Activated T-helper 1 cell treated with Interleukin-2 at 50 U/mL for 16 hours (primary cell): ENCODE measurements around the gene KCNH6.

Experiments used
- DNase-seq: peaks from one replicate; pipeline ENCODE4 v3.0.0-alpha.2; 2020; ENCODE audit warnings: low read depth

KCNH6 gene

GRCh38 chr17:63511331-63511730, 11.8 kb upstream of the KCNH6 start:
- DNase-seq: no peak

- DNase-seq: no peak
Observed at GRCh38 chr17:63512388-63512787, 10.8 kb upstream of the KCNH6 start.

DNA sequence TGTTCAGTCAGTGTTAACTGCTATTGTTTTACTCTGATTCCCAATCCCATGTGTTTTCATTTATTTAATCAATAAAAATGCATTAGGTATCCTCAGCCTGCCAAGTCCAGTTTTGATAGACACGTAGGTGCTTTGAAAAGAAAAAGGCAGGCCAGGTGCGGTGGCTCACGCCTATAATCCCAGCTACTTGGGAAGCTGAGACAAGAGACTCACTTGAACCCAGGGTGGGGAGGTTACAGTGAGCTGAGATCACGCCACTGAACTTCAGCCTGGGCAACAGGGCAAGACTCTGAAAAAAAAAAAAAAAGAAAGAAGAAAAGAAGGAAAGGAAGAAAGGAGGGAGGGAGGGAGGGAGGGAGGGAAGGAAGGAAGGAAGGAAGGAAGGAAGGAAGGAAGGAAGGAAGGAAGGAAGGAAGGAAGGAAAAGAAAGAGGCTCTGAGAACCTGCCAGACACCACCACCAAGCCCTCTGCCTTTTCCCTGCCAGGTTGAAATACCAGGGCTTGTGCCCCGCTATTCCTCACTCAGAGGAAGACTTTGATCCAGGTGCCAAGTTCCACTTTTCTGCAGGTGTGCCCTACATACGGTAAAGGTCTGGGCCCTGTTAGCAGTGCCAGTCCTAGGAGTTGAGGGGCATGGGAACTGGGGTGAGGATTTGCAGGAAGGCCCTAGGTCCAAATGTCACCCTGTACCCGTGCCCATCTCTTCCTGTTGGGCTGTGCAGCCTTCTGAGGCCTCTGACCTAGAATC, 10.1 kb upstream of the KCNH6 start:
- no peak for DNase-seq

DNA sequence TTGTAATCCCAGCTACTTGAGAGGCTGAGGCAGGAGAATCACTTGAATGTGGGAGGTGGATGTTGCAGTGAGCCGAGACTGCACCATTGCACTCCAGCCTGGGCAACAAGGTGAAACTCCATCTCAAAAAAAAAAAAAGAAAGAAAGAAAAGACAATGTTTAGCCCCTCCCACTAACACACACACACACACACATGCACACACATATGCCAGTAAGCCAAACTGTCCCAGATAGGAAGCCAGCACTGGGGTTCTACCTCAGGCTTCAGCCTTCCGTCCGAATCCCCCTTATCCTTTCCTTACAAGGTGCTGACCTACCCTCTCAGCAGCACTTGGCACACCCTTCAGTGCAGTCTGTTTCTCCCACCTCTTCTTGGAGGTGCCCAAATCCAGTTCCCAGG, 8.7 kb upstream of the KCNH6 start:
- no peak for DNase-seq

DNA sequence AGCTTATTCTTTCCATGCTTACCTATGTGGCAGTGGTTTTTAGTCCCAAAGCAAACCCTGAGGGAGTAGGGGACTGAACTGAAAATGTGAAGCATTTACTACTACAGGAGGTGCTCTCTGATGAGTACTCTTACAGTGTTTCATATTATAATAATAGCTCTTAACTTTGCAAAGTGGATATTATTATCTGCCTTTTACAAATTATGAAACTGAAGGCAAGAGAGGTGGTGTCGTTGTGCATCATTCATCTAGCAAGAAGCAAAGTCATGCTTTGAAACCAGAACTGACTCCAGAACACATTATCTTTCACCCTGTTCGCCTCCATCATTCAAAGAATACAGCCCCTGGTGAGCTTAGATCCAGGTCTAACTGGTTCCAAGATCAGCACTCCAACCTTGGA, 8.2 kb upstream of the KCNH6 start:
- no peak for DNase-seq

DNA sequence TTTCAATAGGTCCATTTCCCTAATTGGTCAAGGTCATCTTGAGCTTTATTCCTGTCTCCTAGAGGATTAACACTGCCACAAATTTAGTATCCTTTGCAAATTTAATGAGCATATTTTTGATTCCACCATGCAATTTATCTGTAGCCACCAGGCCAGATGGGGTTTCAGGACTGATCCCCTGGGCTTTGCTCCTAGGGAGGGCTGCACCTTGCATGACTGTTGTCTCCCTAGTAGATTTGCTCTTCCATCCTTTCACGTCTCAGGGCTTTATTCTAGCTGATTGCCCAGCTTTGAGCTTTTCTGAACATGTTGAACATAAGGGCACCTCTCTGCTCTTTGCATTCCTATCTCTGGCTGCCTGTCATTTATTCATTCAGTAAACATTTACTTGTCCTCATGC, 7.7 kb upstream of the KCNH6 start:
- DNase-seq: no peak

DNA sequence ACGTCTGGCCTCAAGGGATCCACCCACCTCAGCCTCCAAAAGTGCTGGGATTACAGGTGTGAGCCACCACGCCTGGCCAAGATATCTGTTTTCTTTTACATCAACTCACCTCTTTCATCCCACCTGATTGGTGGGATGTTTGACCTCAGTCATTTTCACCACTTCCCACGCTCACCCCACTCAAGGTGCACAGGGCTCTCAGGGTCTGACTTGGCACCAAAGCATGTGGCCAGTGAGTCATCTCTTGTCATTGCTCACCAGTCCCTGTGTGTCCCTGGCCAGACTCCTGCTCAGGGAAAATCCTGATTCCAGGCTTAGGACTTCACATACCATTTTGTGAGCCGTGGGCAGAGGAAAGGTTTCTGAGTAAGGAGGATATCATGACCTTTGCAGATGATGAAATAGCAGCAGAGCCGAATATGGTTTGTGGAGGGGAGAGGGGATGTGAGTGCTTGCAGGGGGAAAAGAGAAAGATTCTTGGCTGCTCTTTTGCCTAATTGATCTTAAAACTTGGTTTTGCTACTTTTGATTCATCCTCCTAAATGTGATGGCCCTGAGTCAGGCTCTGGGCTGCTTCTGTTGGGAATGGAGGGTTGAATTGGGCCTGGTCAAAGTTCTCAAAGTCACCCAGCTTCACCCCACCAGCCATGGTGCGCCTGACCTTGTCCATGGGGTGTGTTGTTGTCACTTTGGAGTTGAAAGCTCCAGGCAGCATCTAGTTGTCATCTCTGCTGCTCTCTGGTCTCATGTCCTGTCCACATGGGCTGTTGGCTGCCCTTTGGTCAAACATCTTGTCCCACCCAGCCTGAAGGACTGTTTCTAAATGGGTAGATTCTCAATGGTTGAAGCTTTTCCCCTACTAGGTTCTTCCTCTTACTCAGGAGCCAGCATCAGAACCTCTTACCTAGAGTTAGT, 6.0 kb upstream of the KCNH6 start:
- DNase-seq: no peak

DNA sequence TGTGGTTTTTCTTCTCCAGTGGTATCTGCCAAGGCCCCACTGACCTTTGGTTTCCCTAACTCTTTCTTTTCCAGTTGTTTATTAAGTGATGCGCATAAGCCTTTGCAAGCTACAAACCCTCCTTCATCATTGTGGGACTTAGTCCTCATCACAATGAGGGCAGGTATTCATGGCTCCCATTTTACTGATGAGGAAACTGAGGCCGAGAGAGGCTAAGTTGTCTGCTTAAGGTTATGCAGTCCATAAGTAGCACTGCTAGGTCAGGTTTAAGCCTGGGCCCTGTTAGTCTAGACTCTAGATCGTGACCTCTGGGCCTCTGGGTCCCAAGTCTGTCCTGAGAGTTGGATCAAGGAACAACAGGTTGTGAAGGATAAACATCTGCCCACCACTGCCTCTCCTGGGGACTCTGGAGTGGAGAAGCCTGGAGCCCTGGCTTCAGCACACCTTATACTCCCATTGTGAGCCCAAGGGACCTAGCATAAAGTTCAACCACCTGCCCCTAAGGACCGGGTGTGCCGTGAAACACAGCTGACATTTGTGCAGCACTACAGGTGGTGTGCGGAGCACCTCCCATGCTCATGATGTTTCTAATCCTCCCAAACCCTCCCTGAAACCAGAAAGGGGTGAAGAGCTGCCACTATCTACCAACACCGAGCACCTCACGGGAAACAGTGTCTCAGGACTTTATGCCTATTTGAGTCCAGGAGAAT, 5.2 kb upstream of the KCNH6 start:
- DNase-seq: no peak

- DNase-seq: no peak
Observed at GRCh38 chr17:63519116-63519881, 3.9 kb upstream of the KCNH6 start.

GRCh38 chr17:63519972-63520882, 2.9 kb upstream of the KCNH6 start:
- DNase-seq: no peak

GRCh38 chr17:63524051-63524450, 893 bp downstream of the KCNH6 start:
- DNase-seq: no peak

GRCh38 chr17:63525190-63525946, 2.2 kb downstream of the KCNH6 start:
- DNase-seq: no peak

GRCh38 chr17:63526861-63527260, 3.7 kb downstream of the KCNH6 start:
- no peak for DNase-seq

DNA sequence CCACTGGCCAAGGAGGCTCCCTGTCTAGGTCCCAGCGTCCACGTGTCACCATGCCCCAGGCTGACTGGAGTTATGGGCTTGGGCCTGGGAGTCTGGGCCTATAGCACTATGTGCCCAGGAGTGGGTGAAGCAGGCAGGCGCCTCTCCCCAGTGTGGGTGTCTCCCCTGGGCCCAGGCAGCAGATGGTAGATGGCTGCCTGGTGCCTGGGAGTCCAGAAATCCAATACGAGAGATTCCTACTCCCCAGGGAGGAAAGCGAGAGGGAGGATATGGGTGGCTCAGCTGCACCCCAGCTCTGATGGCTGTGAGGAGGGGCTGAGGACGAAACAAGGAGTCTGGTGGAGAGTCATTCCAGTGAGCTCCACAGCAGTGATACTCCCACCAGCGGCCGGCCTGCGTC, 5.0 kb downstream of the KCNH6 start:
- no peak for DNase-seq

GRCh38 chr17:63529711-63530556, 6.8 kb downstream of the KCNH6 start:
- no peak for DNase-seq

DNA sequence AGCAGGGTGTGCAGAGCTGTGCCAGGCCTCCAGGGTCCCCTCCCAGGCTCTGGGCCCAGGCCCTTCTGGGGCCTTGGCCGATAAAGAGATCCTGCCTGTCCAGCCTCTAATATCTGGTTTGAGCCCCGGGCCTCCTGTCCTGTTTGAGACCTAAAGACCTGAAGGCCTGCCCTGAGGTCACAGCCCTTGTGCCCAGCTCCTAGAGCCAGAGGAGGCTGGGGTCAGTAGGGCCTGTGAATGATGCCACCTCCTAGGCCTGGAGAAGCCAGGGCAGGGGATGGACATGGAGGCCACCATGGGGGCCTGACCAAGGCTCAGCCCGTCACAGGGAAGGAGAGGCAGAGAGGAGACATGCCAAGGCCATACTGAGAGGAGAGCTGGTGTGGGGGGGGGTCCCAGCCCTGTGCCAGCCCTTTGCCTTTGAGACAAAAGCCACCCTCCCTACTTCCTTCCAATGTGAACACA, 7.4 kb downstream of the KCNH6 start:
- DNase-seq: no peak

DNA sequence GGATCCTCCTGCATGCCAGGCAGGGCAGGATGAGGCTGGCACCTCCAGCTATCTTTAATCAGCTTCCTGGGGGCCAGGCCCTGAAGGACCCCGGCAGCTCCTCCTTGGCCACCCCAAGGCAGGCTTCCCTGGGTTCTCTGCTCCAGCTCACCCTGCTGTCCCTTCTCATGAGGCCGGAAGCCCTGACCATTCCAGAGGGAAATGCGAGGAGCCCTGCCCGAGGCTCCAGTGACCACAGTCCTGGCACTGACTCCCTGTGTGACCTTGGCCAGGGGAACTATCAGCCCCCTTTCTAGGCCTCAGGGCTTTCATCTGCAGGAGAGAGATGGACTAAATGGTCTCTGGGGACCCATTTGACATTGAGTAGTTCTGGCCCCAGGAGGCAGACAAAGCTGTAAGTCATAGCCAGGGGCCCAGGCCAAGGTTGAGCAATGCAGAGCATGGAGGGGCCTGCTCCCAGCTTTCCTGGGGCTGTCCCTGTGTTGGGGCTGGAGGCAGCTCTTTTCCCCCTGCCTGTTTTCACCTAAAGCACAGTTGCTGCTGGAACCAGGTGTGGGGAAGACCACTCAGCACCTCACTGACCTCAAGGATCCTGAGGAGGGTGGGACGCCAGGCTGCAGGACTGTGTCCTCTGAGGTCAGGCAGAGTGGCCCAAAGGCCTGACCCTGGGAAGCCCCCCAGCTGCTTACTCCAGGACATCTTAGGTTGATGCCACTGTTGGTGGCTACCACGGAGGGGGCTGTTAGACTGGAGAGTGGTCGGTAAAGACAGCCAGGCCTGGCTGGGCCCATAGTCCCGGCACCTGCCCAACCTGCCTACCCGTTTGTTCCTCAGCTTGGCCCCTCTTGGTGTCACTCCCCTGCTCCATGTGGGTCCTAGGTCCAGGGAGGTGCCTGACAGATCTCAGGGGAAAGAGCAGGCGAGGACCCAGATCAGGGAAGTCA, 8.1 kb downstream of the KCNH6 start:
- no peak for DNase-seq
